ENCODE measurements around the gene IRS2.
A peak's percentile ranks its signal among the peaks of the same experiment; 100 is the strongest.

IRS2 gene

DNA sequence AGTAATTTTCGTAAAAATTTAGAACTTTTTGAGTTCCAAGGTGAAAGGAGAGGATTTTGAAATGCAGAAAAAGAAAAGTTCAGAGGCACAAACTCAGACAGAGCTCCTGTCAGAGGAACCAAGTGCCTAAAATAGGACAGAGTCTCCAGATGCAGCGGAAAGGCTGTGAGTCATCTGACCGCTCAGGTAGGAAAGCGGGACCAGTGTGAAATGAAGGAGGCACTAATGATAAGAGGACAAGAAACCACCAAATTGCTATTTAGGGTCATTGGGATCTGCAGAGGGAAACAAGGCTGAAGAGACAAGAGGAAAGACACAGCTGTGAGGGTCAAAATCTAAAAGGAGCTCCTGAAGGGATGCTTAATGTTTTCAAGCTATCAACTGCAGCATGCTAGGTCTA lies 34.9 kb downstream of the IRS2 start:
- no peak overlapping the region for H3K4me3 ChIP-seq (ENCODE audit: control insufficient read depth, low read depth, low read length)
- TF ChIP-seq, protein P1, sequence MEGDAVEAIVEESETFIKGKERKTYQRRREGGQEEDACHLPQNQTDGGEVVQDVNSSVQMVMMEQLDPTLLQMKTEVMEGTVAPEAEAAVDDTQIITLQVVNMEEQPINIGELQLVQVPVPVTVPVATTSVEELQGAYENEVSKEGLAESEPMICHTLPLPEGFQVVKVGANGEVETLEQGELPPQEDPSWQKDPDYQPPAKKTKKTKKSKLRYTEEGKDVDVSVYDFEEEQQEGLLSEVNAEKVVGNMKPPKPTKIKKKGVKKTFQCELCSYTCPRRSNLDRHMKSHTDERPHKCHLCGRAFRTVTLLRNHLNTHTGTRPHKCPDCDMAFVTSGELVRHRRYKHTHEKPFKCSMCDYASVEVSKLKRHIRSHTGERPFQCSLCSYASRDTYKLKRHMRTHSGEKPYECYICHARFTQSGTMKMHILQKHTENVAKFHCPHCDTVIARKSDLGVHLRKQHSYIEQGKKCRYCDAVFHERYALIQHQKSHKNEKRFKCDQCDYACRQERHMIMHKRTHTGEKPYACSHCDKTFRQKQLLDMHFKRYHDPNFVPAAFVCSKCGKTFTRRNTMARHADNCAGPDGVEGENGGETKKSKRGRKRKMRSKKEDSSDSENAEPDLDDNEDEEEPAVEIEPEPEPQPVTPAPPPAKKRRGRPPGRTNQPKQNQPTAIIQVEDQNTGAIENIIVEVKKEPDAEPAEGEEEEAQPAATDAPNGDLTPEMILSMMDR (conservative IDR thresholded peaks at IDR 0.05; ENCODE audit: control insufficient read depth, insufficient read depth, low read depth, low read length): no peak
- no peak for DNase-seq (ENCODE audit: low read depth)

DNA sequence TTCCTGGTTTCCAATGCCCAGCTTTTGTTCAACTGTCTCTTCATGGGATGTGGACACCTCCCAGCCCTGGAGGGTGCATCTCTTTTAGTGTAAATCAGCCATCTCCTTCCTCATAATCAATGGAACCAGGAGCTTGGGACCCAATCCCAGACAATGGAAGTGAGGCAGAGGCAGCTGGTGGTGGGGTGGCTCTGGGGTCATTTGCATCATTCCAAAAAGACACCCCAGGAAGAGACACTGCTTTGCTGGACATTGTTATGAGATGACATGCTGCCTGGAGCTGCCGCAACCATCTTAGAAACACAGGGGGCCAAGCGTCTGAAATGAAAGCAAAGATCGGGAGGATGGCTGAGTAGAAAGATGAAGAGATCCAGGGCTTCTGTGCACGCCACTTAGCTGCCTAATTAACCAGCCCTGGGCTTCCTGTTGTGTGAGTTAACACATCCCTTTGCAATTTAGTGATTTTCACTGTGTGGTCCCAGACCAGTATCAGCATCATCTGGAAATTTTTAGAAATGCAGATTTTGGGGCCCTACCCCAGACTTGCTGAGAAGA lies 36.1 kb downstream of the IRS2 start:
- no peak for DNase-seq (ENCODE audit: low read depth)
- TF ChIP-seq, protein P1 (conservative IDR thresholded peaks at IDR 0.05; ENCODE audit: control insufficient read depth, insufficient read depth, low read depth, low read length): no peak
- H3K4me3 ChIP-seq (ENCODE audit: control insufficient read depth, low read depth, low read length): no peak overlapping the region

DNA sequence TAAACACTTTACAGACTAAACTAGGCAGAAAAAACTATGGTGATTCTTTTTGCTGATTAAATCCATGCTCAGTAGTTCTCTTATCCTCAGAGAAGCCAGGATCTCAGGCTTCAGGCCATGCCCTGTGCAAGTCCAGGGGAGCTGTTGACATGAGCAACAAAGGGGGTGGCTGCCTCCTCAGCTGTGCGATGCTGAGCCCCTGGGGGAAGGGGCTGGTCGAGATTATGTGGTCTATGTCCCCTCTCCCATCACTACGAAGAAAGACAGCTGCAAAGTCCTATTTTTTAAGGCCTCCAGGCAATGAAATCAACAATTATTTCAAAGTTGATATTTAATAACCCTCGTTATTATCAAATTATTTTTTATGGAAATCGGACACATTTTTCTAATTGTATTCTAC lies 37.0 kb downstream of the IRS2 start:
- DNase-seq (ENCODE audit: low read depth): no peak
- TF ChIP-seq, protein P1 (conservative IDR thresholded peaks at IDR 0.05; ENCODE audit: control insufficient read depth, insufficient read depth, low read depth, low read length): no peak
- no peak overlapping the region for H3K4me3 ChIP-seq (ENCODE audit: control insufficient read depth, low read depth, low read length)

DNA sequence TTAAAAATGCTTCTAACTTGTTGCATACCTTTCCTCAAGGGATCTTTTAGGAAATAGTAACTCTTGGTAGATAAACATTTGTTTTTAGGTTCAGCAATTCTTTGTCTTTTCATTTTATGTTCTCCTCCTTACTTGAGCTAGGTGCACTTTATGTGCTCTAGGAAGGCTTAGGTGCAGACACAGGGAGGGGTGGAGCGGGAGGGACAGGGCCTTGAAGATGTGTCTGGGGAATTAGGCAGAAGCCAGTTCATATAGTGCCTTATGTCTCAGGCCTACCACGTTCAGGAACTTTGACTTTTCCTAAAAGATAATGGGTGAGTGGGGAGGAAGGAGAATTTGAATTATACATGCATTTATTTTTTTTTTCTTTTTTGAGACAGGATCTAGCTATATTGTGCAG lies 37.7 kb downstream of the IRS2 start:
- TF ChIP-seq, protein P1 (conservative IDR thresholded peaks at IDR 0.05; ENCODE audit: control insufficient read depth, insufficient read depth, low read depth, low read length): no peak
- DNase-seq (ENCODE audit: low read depth): no peak
- H3K4me3 ChIP-seq (ENCODE audit: control insufficient read depth, low read depth, low read length): no peak overlapping the region

DNA sequence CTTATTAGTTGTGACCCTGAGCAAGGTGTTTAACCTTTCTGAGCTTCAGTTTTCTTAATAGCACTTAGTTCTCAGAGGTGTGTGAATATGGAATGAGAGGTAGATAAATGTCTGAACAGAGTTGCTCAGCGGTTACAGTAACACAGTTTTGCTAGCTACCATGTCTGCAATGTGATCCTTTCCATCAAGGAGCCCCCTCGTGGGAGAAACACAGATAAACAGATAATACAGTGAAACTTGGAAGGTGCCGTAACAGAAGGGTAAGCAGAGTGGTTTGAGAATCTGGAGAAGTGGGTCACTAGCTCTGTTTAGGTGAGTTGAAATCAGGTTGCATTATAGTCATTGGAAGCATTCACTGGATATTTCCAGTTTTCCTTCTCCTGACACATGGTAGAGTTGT lies 38.9 kb downstream of the IRS2 start:
- H3K4me3 ChIP-seq (ENCODE audit: control insufficient read depth, low read depth, low read length): no peak overlapping the region
- TF ChIP-seq, protein P1 (conservative IDR thresholded peaks at IDR 0.05; ENCODE audit: control insufficient read depth, insufficient read depth, low read depth, low read length): peak; percentile 21
- DNase-seq (ENCODE audit: low read depth): no peak

DNA sequence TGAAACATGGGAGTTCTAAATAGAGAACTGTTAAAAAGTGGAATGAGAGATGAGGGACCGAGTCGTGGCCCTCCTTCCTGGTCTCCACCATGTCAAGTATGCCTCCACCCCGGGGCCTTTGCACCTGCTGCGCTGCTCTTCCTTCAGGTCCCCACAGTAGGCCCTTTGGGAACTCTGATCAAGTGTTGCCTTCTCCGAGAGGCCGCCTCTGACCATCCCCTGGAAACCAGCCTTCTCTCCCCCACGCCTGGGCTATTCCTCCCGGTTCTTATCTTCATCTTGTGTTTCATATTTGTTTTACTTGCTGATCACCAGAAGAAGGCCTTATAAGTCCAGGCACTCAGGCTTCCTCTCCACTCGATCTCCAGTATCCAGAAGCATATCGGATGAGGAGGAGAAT lies 40.0 kb downstream of the IRS2 start:
- no peak for DNase-seq (ENCODE audit: low read depth)
- TF ChIP-seq, protein P1 (conservative IDR thresholded peaks at IDR 0.05; ENCODE audit: control insufficient read depth, insufficient read depth, low read depth, low read length): no peak
- no peak overlapping the region for H3K4me3 ChIP-seq (ENCODE audit: control insufficient read depth, low read depth, low read length)

DNA sequence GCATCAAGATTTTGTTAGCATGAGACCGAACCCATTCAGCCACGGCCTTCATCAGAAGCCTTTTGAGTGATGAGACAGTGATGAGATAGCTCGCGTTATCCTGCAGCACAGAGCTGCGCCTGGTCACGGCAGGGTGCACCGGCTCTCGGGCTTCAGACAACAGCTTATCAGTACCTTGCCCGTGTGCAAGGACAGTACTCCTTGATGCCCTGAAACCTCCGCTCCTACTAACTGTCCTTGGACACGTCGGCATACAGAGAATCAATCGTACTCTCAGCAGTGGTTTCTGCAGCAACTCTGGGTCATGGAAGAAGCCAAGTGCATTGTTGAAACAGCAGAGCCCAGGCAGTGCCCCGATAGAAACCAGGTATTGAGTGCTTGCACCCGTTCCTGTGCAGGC lies 40.7 kb downstream of the IRS2 start:
- DNase-seq (ENCODE audit: low read depth): no peak
- TF ChIP-seq, protein P1 (conservative IDR thresholded peaks at IDR 0.05; ENCODE audit: control insufficient read depth, insufficient read depth, low read depth, low read length): no peak
- no peak overlapping the region for H3K4me3 ChIP-seq (ENCODE audit: control insufficient read depth, low read depth, low read length)
